HG03565 (cell line): ENCODE data around the gene WDR43.
"Not testable (repeated sequence)": the region's sequence is repeated elsewhere in the genome, so short reads cannot be mapped to it uniquely, and the experiment has no call there.

Source experiments
- ATAC-seq: cut with Tn5 transposase; IDR thresholded peaks from one replicate; pipeline ENCODE4 v1.9.1; 2021; ENCODE audit warnings: mild to moderate bottlenecking, moderate library complexity; ENCODE audit not compliant: unreplicated experiment

WDR43 gene

GRCh38 chr2:28960401-28960800, 65.9 kb downstream of the WDR43 start:
- no peak for ATAC-seq

DNA sequence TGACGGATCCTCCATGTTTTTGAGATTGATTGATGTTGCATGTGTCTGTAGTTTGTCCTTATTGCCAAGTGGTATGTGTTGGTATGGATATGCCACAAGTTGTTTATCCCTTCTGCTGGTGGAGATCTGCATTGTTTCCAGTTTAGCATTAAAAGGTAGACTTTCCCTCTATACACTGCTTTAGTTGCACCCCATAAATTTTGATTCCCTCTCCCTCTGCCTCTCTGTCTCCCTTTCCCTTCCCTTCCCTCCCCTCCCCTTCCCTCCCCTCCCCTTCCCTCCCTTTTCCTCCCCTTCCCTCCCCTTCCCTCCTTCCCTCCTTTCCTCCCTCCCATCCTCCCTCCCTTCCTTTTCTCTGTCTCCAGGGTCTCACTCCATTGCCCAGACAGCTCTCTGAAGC, 68.0 kb downstream of the WDR43 start:
- ATAC-seq: no peak

DNA sequence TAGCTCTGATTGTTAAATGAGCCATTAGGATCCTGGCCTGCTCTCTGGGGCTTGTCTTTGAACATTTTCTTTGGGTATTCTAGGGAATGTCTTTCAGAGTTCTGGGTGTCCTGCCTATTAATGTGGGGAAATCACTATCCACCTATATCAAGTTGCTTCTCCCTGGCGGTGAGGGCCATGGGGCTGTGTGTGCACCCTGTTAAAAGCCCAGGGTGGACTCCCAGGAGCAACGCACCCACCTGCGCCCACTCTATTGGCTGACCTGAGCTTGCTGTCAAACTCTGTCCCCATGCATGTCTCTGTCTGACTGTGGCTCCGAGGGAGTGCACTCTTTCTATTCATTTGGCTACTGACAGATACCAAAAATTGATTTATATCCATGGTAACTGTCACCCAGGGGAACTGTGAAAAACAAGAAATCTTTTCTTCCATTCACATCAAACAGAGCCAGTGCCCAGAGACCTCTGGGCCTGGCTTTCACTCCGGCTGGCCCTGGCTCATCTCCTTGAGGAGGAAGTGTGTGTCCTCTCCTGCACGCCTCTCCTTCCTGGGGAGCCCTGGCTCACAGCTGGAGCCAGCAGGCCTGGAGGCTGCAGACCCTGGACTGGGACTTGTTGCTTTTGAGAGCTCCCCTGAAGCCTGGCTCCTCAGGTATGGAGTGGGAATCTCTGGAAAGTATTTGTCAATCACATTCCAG, 76.1 kb downstream of the WDR43 start:
- no peak for ATAC-seq

GRCh38 chr2:28972778-28973335, 78.4 kb downstream of the WDR43 start:
- no peak for ATAC-seq

- ATAC-seq: no peak
Measured at GRCh38 chr2:28974252-28974651, 79.8 kb downstream of the WDR43 start.

DNA sequence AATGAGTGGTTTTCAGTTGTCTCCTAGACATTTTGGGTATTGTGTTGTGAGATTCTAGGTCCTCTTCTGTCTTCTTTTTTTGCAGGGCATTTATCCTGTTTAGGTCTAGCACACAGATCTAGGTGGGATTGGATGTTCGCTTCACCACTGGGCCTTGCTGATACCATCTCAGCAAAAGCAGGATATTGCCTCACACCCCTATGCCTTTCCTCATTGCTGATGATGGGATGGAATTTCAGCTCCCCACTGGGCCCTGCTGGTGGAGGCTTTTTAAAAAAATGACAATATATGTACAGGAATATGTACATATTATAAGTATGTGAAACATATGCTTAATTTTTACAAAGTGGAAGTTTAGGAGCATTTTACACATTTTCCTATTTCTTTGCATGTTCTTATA, 81.2 kb downstream of the WDR43 start:
- ATAC-seq: no peak

DNA sequence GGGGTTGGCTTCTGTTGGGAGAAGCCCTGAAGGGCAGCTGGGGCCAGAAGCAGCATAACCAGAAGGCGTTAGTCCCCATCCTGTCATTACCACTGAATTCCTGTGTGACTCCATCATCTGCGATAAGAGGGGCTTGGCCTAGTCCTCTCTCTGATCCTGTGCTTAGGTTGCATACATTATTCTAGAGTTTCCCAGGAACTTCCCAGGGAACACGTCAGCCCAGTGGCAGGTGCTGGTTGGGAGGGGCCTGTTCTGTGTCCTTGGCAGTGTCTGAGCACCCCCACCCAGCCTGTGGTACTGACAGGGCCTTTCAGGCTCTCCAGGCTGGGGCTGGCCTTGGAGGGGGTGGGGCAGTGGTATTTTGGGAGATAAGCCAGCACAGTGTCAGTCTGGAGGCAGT, 82.1 kb downstream of the WDR43 start:
- ATAC-seq: no peak

DNA sequence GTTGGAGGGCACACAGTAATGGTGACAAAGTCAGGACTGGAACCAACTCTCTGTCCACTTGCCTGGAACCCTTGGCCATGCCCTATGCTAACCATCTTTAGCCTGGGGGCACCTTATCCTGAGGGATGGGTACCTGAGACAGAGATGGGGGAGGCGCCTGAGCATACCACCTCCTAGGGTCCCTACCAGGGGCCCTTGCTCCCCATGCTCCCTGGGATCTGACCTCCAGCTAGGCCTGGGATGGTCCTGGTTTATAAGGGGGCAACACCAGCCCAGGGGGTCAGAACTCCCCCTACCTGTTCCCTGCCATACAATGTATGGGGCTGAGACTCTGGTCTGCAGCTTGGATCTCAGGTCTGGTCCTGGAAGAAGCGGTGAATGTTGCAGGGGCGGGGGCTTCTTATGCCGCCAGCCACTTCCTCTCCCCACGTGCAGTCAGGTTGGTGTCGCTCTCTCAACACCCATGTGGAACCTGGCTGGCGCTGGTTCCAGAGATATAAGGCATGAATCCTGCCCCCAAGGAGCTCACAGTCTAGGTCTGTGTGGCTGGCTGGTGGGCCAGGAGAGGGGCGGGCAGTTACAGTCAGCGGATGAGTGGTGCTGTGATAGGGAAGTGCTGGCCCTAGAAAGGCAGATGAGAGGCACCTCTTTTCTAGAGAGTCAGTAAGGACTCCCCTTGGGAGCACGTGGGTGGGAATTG, 82.9 kb downstream of the WDR43 start:
- no peak for ATAC-seq

DNA sequence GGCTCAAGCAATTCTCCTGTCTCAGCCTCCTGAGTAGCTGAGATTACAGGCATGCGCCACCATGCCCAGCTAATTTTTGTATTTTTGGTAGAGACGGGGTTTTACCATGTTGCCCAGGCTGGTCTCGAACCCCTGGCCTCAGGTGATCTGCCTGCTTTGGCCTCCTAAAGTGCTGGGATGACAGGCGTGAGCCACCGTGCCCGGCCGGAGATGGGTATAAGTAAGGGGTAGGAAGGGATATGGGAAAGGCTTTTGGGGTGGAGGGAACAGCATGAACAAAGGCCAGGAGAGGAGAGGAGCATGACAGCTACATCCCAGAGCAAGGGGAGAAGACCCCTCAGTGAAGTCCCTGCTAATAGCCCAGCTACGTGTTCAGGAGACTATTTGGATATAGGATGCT, 83.5 kb downstream of the WDR43 start:
- ATAC-seq: not testable (repeated sequence)

DNA sequence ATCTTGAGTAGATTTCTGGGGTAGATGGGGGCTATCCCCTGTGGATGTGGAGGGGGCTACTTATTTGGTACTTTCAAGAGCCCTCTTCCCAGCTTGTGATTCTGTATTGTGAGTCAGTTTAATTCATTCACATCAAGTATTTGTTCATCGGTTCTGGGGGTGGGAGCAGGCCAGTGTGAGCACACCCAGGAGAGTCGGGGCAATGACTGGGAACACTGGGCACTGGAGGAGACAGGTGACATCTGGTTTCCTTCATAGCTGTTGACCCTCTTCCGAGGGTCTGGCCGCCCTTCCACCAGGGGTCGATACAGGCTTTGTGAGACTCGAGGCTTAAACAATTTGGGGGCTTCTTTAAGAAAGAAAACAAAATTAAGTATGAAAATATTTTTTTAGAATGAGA, 84.1 kb downstream of the WDR43 start:
- no peak for ATAC-seq

GRCh38 chr2:28979041-28979440, 84.6 kb downstream of the WDR43 start:
- ATAC-seq: no peak

DNA sequence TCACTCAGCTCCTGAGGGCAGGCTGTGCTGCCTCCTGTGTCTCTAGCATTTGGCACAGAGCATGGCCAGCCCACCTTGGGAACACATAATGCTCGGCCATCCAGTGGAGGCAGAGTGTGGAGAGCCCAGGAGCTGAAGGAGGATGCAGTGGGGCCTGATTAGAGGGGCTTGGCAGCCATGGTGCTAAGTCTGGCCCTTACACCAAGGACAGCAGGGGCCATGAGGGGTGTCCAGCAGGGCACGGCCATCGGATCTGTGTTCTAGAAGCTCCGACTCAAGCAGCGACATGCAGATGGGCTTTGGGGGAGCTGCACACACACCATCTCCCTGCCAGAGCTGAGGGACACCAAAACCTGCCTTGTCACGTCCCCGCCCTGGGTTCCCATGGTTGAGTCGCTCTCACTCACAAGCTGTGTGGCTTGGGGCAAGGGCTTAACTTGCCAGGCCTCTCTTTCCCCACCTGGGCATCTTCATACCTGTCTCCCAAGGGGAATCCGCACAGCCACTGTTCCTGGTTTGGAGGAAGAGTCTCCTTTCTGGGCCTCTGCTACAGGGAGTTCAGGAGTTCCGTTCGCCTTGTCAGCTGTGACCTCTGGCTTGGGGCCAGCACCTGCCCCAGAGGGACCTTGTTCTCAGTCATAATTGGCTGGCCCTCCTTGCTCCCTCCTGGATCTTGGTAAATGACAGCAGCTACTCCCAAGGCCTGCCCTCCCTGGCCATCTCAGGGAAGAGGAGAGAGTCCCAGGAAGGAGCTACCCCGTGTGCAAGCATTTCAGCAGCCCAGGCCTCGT, 85.3 kb downstream of the WDR43 start:
- ATAC-seq: no peak

DNA sequence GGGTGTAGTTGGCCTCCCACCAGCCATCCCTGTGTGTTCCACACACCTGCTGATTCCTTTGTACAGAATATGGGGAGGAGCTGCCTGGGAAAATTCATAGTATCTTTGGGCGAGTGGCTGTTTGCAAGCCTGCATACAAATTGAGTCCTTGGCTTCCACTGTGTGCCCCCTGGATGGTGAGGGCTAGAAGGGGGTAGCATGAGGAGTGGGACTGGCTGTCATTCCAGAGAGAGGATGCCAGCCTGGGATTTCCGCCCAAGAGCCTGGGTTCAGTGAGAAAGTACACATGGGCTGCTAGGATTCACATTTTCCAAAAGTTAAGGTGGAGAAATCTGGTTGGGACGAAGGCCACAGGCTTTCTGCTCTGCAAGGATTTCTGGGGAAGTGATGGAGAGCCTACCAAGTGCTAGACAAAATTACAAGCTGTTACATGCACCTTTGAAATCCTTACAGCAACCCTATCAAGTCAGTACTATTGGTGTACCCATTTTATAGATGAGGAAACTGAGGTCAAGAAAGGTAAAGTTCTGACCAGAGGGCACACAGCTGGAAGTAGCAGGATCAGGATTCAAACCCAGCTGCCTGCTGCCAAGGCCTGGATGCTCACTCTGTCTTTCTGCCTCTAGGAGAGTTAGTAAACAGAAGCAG, 86.0 kb downstream of the WDR43 start:
- ATAC-seq: no peak

- no peak for ATAC-seq
Measured at GRCh38 chr2:28981016-28981441, 86.6 kb downstream of the WDR43 start, which contains the start of gene TOGARAM2. TOGARAM2 (plus strand) TSS chr2:28981298; CDS start chr2:28994835, 13,537 bp downstream.

DNA sequence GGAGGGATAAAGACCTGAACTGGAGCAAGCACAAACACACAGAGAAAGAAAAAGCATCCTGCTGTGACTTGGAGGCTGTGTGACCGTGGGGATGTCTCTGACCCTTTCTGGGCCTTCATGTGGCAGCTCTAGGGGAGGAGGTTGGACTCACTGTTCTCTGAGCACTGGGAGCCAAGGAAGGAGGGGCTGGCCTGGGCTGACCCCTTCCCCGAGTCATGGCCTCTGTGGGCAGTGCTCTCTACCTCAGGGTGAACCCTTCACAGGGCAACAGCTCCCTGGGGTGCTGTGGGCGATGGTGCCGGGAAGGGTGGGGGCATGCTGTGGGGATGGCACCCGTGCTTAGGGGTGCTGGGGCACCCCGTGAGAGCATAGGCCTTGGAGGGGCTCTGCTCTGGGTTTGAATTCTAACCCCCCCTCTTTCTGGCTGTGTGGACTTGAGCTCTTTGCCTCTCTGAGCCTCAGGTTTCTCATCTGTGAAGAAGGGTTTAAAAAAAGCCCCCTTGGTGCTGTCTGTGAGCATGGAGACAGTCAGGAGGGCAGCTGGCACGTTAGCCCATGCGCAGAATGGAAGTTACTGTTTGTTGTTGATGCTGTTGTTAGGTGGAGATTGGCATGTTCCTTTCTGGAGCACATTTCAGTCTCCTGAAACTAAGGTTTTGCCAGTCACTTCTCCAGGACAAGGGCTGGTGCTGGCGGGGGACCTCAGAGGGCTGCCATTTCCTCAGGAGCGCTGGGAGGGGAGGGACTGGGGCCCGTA, 87.3 kb downstream of the WDR43 start:
- no peak for ATAC-seq

GRCh38 chr2:28982381-28982950, 88.0 kb downstream of the WDR43 start:
- no peak for ATAC-seq

- no peak for ATAC-seq
Measured at GRCh38 chr2:28986429-28986828, 92.0 kb downstream of the WDR43 start.

GRCh38 chr2:28989973-28990372, 95.5 kb downstream of the WDR43 start:
- no peak for ATAC-seq

DNA sequence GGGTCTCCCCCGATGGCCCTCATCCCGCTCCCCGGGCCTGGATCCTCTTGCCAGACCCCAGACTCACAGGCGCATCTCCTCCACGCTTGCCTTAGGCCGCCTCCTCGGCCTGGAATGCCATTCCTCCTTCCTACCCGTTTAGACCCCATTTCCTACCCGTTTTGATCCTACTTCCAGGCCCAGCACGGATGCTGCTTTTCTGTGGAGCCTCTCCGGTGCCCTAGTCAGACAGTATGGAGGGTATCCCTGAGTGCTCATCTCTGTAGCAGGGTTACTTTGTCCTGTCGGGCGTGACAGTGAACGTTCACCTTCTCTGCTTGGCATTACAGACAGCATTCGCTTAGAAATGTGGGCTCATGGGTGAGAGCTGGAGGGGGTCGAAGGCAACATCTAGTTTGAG, 96.0 kb downstream of the WDR43 start:
- no peak for ATAC-seq

DNA sequence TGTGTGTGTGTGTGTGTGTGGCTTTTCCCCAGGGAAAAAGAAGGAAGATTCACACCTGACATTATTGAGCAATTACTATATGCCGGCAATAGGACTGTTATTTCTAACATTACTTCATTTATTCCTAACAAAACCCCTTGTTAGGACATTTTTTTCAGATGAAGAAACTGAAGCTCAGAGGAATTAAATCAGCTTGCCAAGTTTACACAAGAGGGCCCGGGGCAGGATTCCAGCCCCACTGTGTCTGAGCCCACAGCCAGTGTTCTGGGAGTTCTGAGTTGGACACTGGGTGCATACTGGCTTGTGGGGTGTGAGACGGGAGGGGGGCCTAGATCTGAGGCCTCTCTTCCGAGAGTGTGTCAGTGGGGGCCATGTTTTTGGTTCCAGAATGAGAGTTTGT, 96.6 kb downstream of the WDR43 start:
- no peak for ATAC-seq
